H9 (cell line): ENCODE measurements around the gene CPM. TPM values are rescaled to one million over a fixed set of nuclear protein-coding genes. Genes with fewer than 3 reads are reported as not detected.

Experiments
- DNase-seq: peaks from one replicate; pipeline ENCODE4 v3.0.0-alpha.2; 2017
- H2AFZ ChIP-seq: one replicate; pipeline ENCODE4 v1.6.1; 2013; ENCODE audit warnings: mild to moderate bottlenecking, low read length, control low read depth, moderate library complexity
- H2AK5ac ChIP-seq: 2 replicates; pipeline ENCODE4 v1.6.1; 2013; ENCODE audit warnings: low read length, control low read depth, mixed read lengths; ENCODE audit not compliant: insufficient read length
- H2BK120ac ChIP-seq: one replicate; pipeline ENCODE4 v1.6.1; 2013; ENCODE audit warnings: low read depth, mild to moderate bottlenecking, low read length, control low read depth, inconsistent platforms; ENCODE audit not compliant: poor library complexity, severe bottlenecking
- H2BK12ac ChIP-seq: 2 replicates; pipeline ENCODE4 v1.6.1; 2013; ENCODE audit warnings: low read length, control low read depth, mixed read lengths, low read depth; ENCODE audit not compliant: insufficient read length
- H2BK15ac ChIP-seq: 2 replicates; pipeline ENCODE4 v1.6.1; 2013; ENCODE audit warnings: low read depth, low read length, control low read depth
- H2BK20ac ChIP-seq: one replicate; pipeline ENCODE4 v1.6.1; 2013; ENCODE audit warnings: low read depth, mild to moderate bottlenecking, low read length, control low read depth, inconsistent platforms; ENCODE audit not compliant: poor library complexity, severe bottlenecking
- H2BK5ac ChIP-seq: 2 replicates; pipeline ENCODE4 v1.6.1; 2013; ENCODE audit warnings: low read length, control low read depth, mixed read lengths; ENCODE audit not compliant: insufficient read length
- H3K14ac ChIP-seq: 2 replicates; pipeline ENCODE4 v1.6.1; 2013; ENCODE audit warnings: low read length, control low read depth; ENCODE audit not compliant: insufficient read depth
- H3K18ac ChIP-seq: 2 replicates; pipeline ENCODE4 v1.6.1; 2013; ENCODE audit warnings: low read depth, mild to moderate bottlenecking, mixed read lengths, low read length, control low read depth; ENCODE audit not compliant: insufficient read length
- H3K23ac ChIP-seq: 2 replicates; pipeline ENCODE4 v1.6.1; 2013; ENCODE audit warnings: low read length, control low read depth, mixed read lengths, low read depth; ENCODE audit not compliant: insufficient read length
- H3K23me2 ChIP-seq: 2 replicates; pipeline ENCODE4 v1.6.1; 2013; ENCODE audit warnings: low read depth, mild to moderate bottlenecking, mixed read lengths, low read length, control low read depth; ENCODE audit not compliant: insufficient read length, poor library complexity, severe bottlenecking
- H3K27ac ChIP-seq: 2 replicates; pipeline ENCODE4 v1.5.1; 2013; ENCODE audit warnings: low read length, control low read depth, mixed read lengths, low read depth; ENCODE audit not compliant: insufficient read length
- H3K27me3 ChIP-seq: 2 replicates; pipeline ENCODE4 v1.6.1; 2013; ENCODE audit warnings: low read length, control low read depth, inconsistent platforms; ENCODE audit not compliant: insufficient read depth
- H3K4ac ChIP-seq: 2 replicates; pipeline ENCODE4 v1.6.1; 2013; ENCODE audit warnings: low read depth, mild to moderate bottlenecking, control low read depth, inconsistent platforms, low read length, moderate library complexity
- H3K4me1 ChIP-seq: 2 replicates; pipeline ENCODE4 v1.6.1; 2013; ENCODE audit warnings: low read length, control low read depth, inconsistent platforms; ENCODE audit not compliant: insufficient read depth
- H3K4me2 ChIP-seq: 2 replicates; pipeline ENCODE4 v1.6.1; 2013; ENCODE audit warnings: low read length, control low read depth, mixed read lengths; ENCODE audit not compliant: insufficient read length, insufficient read depth
- H3K56ac ChIP-seq: 2 replicates; pipeline ENCODE4 v1.6.1; 2013; ENCODE audit warnings: low read depth, mild to moderate bottlenecking, mixed read lengths, low read length, control low read depth; ENCODE audit not compliant: insufficient read length
- H3K79me1 ChIP-seq: 2 replicates; pipeline ENCODE4 v1.6.1; 2013; ENCODE audit warnings: low read depth, mild to moderate bottlenecking, moderate library complexity, low read length, control low read depth, inconsistent platforms; ENCODE audit not compliant: insufficient read depth, poor library complexity, severe bottlenecking
- H3K79me2 ChIP-seq: 2 replicates; pipeline ENCODE4 v1.6.1; 2013; ENCODE audit warnings: low read length, control low read depth, inconsistent platforms; ENCODE audit not compliant: insufficient read depth
- H3K9ac ChIP-seq: 2 replicates; pipeline ENCODE4 v1.6.1; 2013; ENCODE audit warnings: low read length, control low read depth, mixed read lengths; ENCODE audit not compliant: insufficient read length; ENCODE audit errors: extremely low read depth
- H3K9me3 ChIP-seq: one replicate; pipeline ENCODE4 v1.6.1; 2013; ENCODE audit warnings: low read depth, low read length, inconsistent platforms; ENCODE audit not compliant: control insufficient read depth
- H3T11ph ChIP-seq: one replicate; pipeline ENCODE4 v1.6.1; 2013; ENCODE audit warnings: mild to moderate bottlenecking, low read length, control low read depth, inconsistent platforms
- H4K20me1 ChIP-seq: one replicate; pipeline ENCODE4 v1.6.1; 2013; ENCODE audit not compliant: control insufficient read depth, insufficient read length, insufficient read depth
- H4K5ac ChIP-seq: 2 replicates; pipeline ENCODE4 v1.6.1; 2013; ENCODE audit warnings: low read depth, mild to moderate bottlenecking, mixed read lengths, low read length, control low read depth; ENCODE audit not compliant: insufficient read length
- H4K8ac ChIP-seq: replicated peaks from 2 replicates; pipeline ENCODE4 v1.6.1; 2013; ENCODE audit warnings: low read length, control low read depth, mixed read lengths, low read depth; ENCODE audit not compliant: insufficient read length
- H4K91ac ChIP-seq: 2 replicates; pipeline ENCODE4 v1.6.1; 2013; ENCODE audit warnings: low read depth, mild to moderate bottlenecking, moderate library complexity, mixed read lengths, low read length, control low read depth; ENCODE audit not compliant: insufficient read length
- H3K27ac Mint-ChIP-seq, 3 experiments: 2 replicates in 2 of 3; 3 replicates in 1 of 3; pipeline ENCODE4 v1.8.0; 2020 to 2021; ENCODE audit warnings: mixed read lengths in 3 of 3, mild to moderate bottlenecking in 1 of 3, moderate library complexity in 1 of 3
- H3K27me3 Mint-ChIP-seq: 2 replicates; pipeline ENCODE4 v1.8.0; 2021; ENCODE audit warnings: low read depth, mild to moderate bottlenecking, moderate library complexity, mixed read lengths
- H3K36me3 Mint-ChIP-seq, 3 experiments: 2 replicates in 2 of 3; 3 replicates in 1 of 3; pipeline ENCODE4 v1.8.0; 2020 to 2021; ENCODE audit warnings: low read depth in 3 of 3, mixed read lengths in 3 of 3; ENCODE audit not compliant: insufficient read depth in 1 of 3
- H3K4me1 Mint-ChIP-seq, 2 experiments: 2 replicates each; pipeline ENCODE4 v1.8.0; 2020; ENCODE audit warnings: mixed read lengths in 2 of 2
- H3K4me3 Mint-ChIP-seq, 2 experiments: 2 replicates in 1 of 2; 3 replicates in 1 of 2; pipeline ENCODE4 v1.8.0; 2020 to 2021; ENCODE audit warnings: mild to moderate bottlenecking in 2 of 2, mixed read lengths in 2 of 2, moderate library complexity in 1 of 2
- H3K9me3 Mint-ChIP-seq, 2 experiments: 2 replicates in 1 of 2; 3 replicates in 1 of 2; pipeline ENCODE4 v1.8.0; 2020; ENCODE audit warnings: mild to moderate bottlenecking in 2 of 2, mixed read lengths in 2 of 2, moderate library complexity in 1 of 2
- WGBS: extraction: QIAGEN DNeasy Blood & Tissue Kit; methylation state at CpG from one replicate; pipeline ENCODE4 v1.1.7; 2013; ENCODE audit warnings: missing lambda C conversion rate, low lambda C conversion rate, mixed read lengths; ENCODE audit not compliant: insufficient read length; ENCODE audit errors: extremely low coverage; 5-methylcytosine and 5-hydroxymethylcytosine counted together
- total RNA-seq: library from RNA; stranded (reverse); gene quantifications from 2 replicates; pipeline ENCODE4 v1.2.1, GENCODE V29; 2021
- TF ChIP-seq, protein P1 (sequence below): fragments of 200-600 bp; sonication (generic); conservative IDR thresholded peaks from 3 replicates; pipeline ENCODE4 v1.8.0; 2021; ENCODE audit warnings: antibody characterized with exemption, mild to moderate bottlenecking

CPM gene
- total RNA-seq, 1 experiment from 2014 or later, result 1.2 TPM

DNA sequence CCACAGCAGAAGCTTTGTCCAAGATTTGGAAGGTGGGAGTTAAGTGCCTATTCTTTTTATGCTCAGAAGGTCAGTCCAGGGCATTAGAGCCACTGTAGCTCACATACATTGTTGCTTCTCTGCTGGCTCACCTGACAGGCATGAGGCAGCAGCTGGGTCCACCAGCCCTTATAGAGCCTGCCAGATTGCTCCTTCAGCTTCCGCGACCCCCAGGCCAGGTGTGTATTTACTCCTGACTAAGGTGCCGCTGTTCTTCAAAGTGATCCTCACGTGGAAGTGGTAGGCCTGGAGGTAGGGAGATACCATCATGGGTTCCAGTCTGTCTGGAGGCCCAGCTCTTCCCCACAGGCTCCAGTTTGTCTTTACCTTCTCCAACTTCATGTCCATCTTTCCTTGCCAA is 17.5 kb upstream of the CPM start:
- no peak overlapping the region for H3K18ac ChIP-seq
- no peaks in the 10 kb centered on the region for H4K20me1 ChIP-seq
- H3K36me3 Mint-ChIP-seq, result peaks cover 0 to 4% (median 3%) of the 10 kb centered on the region in 3 experiments; a peak in 4 of 7 replicates
- H3K4me2 ChIP-seq, result no peak overlapping the region
- TF ChIP-seq, protein P1, sequence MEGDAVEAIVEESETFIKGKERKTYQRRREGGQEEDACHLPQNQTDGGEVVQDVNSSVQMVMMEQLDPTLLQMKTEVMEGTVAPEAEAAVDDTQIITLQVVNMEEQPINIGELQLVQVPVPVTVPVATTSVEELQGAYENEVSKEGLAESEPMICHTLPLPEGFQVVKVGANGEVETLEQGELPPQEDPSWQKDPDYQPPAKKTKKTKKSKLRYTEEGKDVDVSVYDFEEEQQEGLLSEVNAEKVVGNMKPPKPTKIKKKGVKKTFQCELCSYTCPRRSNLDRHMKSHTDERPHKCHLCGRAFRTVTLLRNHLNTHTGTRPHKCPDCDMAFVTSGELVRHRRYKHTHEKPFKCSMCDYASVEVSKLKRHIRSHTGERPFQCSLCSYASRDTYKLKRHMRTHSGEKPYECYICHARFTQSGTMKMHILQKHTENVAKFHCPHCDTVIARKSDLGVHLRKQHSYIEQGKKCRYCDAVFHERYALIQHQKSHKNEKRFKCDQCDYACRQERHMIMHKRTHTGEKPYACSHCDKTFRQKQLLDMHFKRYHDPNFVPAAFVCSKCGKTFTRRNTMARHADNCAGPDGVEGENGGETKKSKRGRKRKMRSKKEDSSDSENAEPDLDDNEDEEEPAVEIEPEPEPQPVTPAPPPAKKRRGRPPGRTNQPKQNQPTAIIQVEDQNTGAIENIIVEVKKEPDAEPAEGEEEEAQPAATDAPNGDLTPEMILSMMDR, result no peak
- H3K4me1 Mint-ChIP-seq, result no peaks in the 10 kb centered on the region
- H2BK15ac ChIP-seq, result no peak overlapping the region
- H3T11ph ChIP-seq, result no peak overlapping the region
- peaks cover 4% of the 10 kb centered on the region in 2 experiments; a peak in 4 of 5 replicates for H3K9me3 Mint-ChIP-seq
- no peak overlapping the region for H3K4ac ChIP-seq
- H3K79me2 ChIP-seq, result no peaks in the 10 kb centered on the region
- H2AFZ ChIP-seq, result no peak overlapping the region
- no peaks in the 10 kb centered on the region for H3K23me2 ChIP-seq
- no peak overlapping the region for H3K23ac ChIP-seq
- no peak overlapping the region for H3K14ac ChIP-seq
- no peak overlapping the region for H2BK12ac ChIP-seq
- no peaks in the 10 kb centered on the region for H3K4me1 ChIP-seq
- no peaks in the 10 kb centered on the region for H3K79me1 ChIP-seq
- no peak overlapping the region for H3K56ac ChIP-seq
- WGBS, result no CpG with 5 or more reads among the region's 4 CpGs
- H3K27ac Mint-ChIP-seq, result no peak overlapping the region
- H3K27me3 Mint-ChIP-seq, result no peaks in the 10 kb centered on the region; the same call in 1 of the 2 replicates
- no peak overlapping the region for H4K91ac ChIP-seq
- H3K9ac ChIP-seq, result no peak overlapping the region
- no peak overlapping the region for H2AK5ac ChIP-seq
- H3K9me3 ChIP-seq, result no peaks in the 10 kb centered on the region
- H3K4me3 Mint-ChIP-seq, result no peak overlapping the region
- H2BK5ac ChIP-seq, result no peak overlapping the region
- no peak overlapping the region for H4K8ac ChIP-seq
- H2BK120ac ChIP-seq, result no peak overlapping the region
- no peak for DNase-seq
- H3K27me3 ChIP-seq, result no peaks in the 10 kb centered on the region
- H3K27ac ChIP-seq, result no peak overlapping the region
- H2BK20ac ChIP-seq, result no peak overlapping the region
- no peak overlapping the region for H4K5ac ChIP-seq
